Stomach smooth muscle (tissue), 2 donors: ENCODE measurements around the gene SACS.
"Not testable (repeated sequence)": the region's sequence is repeated elsewhere in the genome, so short reads cannot be mapped to it uniquely, and the experiment has no call there.

Experiments
- H3K27ac ChIP-seq: one replicate; pipeline ENCODE4 v1.7.0; 2013; ENCODE audit warnings: mild to moderate bottlenecking, low read length, inconsistent platforms
- H3K27me3 ChIP-seq, 2 donors: one replicate each; pipeline ENCODE4 v1.7.0; 2013; ENCODE audit warnings: low read length in 2 of 2; ENCODE audit not compliant: insufficient read depth in 2 of 2, control insufficient read depth in 1 of 2
- H3K36me3 ChIP-seq, 2 donors: one replicate each; pipeline ENCODE4 v1.7.0; 2013; ENCODE audit warnings: low read length in 2 of 2; ENCODE audit not compliant: control insufficient read depth in 2 of 2, insufficient read depth in 2 of 2
- H3K4me1 ChIP-seq: one replicate; pipeline ENCODE4 v1.7.0; 2013; ENCODE audit warnings: low read length; ENCODE audit not compliant: control insufficient read depth, insufficient read depth
- H3K4me3 ChIP-seq, 2 donors: one replicate each; pipeline ENCODE4 v1.7.0; 2013; ENCODE audit warnings: low read length in 2 of 2
- H3K9ac ChIP-seq, 2 donors: one replicate each; pipeline ENCODE4 v1.7.0; 2013; ENCODE audit warnings: low read length in 2 of 2, mild to moderate bottlenecking in 1 of 2
- H3K9me3 ChIP-seq, 2 donors: one replicate each; pipeline ENCODE4 v1.7.0; 2013; ENCODE audit warnings: low read length in 2 of 2; ENCODE audit not compliant: control insufficient read depth in 2 of 2
- donor health status: healthy.
- donor health status: Pancreatic carcinoma.

The SACS gene

GRCh38 chr13:23455401-23456185, 22.1 kb upstream of the SACS start:
- Histone ChIP-seq H3K4me1 (peaks cover 4% of the 10 kb centered on the region), H3K36me3 (no peaks in the 10 kb centered on the region), H3K27me3 (no peaks in the 10 kb centered on the region), H3K27ac (no peak overlapping the region), H3K4me3 (no peak overlapping the region), H3K9me3 (no peaks in the 10 kb centered on the region), H3K9ac (no peak overlapping the region)

GRCh38 chr13:23453132-23453531, 19.6 kb upstream of the SACS start:
- Histone ChIP-seq H3K4me3 (no peak overlapping the region), H3K4me1 (peaks cover 4% of the 10 kb centered on the region), H3K36me3 (no peaks in the 10 kb centered on the region), H3K9ac (no peak overlapping the region), H3K27ac (no peak overlapping the region), H3K9me3 (no peaks in the 10 kb centered on the region), H3K27me3 (no peaks in the 10 kb centered on the region)

GRCh38 chr13:23450340-23451046, 17.0 kb upstream of the SACS start:
- H3K27me3 ChIP-seq, result no peaks in the 10 kb centered on the region
- H3K4me3 ChIP-seq, result no peak overlapping the region
- no peaks in the 10 kb centered on the region for H3K36me3 ChIP-seq
- no peak overlapping the region for H3K27ac ChIP-seq
- no peaks in the 10 kb centered on the region for H3K4me1 ChIP-seq
- H3K9ac ChIP-seq, result no peak overlapping the region
- H3K9me3 ChIP-seq, result no peaks in the 10 kb centered on the region

GRCh38 chr13:23449398-23450162, 16.1 kb upstream of the SACS start:
- no peak overlapping the region for H3K4me3 ChIP-seq
- no peaks in the 10 kb centered on the region for H3K4me1 ChIP-seq
- H3K27ac ChIP-seq, result no peak overlapping the region
- H3K27me3 ChIP-seq, result no peaks in the 10 kb centered on the region
- no peaks in the 10 kb centered on the region for H3K9me3 ChIP-seq
- no peak overlapping the region for H3K9ac ChIP-seq
- H3K36me3 ChIP-seq, result no peaks in the 10 kb centered on the region

- Histone ChIP-seq H3K36me3 (no peaks in the 10 kb centered on the region), H3K9me3 (no peaks in the 10 kb centered on the region), H3K4me3 (no peak overlapping the region), H3K27ac (no peak overlapping the region), H3K4me1 (peaks cover 2% of the 10 kb centered on the region), H3K9ac (no peak overlapping the region), H3K27me3 (no peaks in the 10 kb centered on the region)
Observed at GRCh38 chr13:23447927-23448326, 14.4 kb upstream of the SACS start.

GRCh38 chr13:23445794-23446193, 12.3 kb upstream of the SACS start:
- Histone ChIP-seq H3K27ac (no peak overlapping the region), H3K9me3 (no peaks in the 10 kb centered on the region), H3K4me1 (peaks cover 2% of the 10 kb centered on the region), H3K9ac (no peak overlapping the region), H3K36me3 (no peaks in the 10 kb centered on the region), H3K4me3 (no peak overlapping the region), H3K27me3 (no peaks in the 10 kb centered on the region)

- H3K4me3 ChIP-seq, result no peak overlapping the region
- H3K9me3 ChIP-seq, result no peaks in the 10 kb centered on the region
- H3K27ac ChIP-seq, result no peak overlapping the region
- H3K9ac ChIP-seq, result no peak overlapping the region
- H3K4me1 ChIP-seq, result peaks cover 2% of the 10 kb centered on the region
- no peaks in the 10 kb centered on the region for H3K36me3 ChIP-seq
- H3K27me3 ChIP-seq, result no peaks in the 10 kb centered on the region
Observed at GRCh38 chr13:23443878-23444277, 10.4 kb upstream of the SACS start.

GRCh38 chr13:23443110-23443509, 9.6 kb upstream of the SACS start:
- H3K4me1 ChIP-seq, result peaks cover 2% of the 10 kb centered on the region
- H3K27me3 ChIP-seq, result no peaks in the 10 kb centered on the region
- H3K27ac ChIP-seq, result no peak overlapping the region
- H3K9ac ChIP-seq, result no peak overlapping the region
- H3K9me3 ChIP-seq, result no peaks in the 10 kb centered on the region
- H3K36me3 ChIP-seq, result no peaks in the 10 kb centered on the region
- H3K4me3 ChIP-seq, result no peak overlapping the region

- Histone ChIP-seq H3K4me1 (peaks cover 2% of the 10 kb centered on the region), H3K9ac (no peak overlapping the region)
Observed at GRCh38 chr13:23440821-23441618, 7.5 kb upstream of the SACS start.

GRCh38 chr13:23440324-23440723, 6.8 kb upstream of the SACS start:
- not testable (repeated sequence) for H3K9me3 ChIP-seq, H3K27me3 ChIP-seq, H3K36me3 ChIP-seq, H3K4me3 ChIP-seq, H3K9ac ChIP-seq, H3K27ac ChIP-seq, H3K4me1 ChIP-seq

More at GRCh38 chr13:23440821-23441618, 7.5 kb upstream of the SACS start:
- Histone ChIP-seq H3K4me3 (no peak overlapping the region), H3K27me3 (no peaks in the 10 kb centered on the region), H3K27ac (no peak overlapping the region), H3K36me3 (no peaks in the 10 kb centered on the region), H3K9me3 (no peaks in the 10 kb centered on the region)
